Measurements from ENCODE around the gene KCNMA1. TPM values are rescaled to one million over a fixed set of nuclear protein-coding genes. Genes with fewer than 3 reads are reported as not detected.

KCNMA1 gene
- total and polyA plus RNA-seq, 2 donors from 2014 or later: 4.2 to 8.9 TPM

DNA sequence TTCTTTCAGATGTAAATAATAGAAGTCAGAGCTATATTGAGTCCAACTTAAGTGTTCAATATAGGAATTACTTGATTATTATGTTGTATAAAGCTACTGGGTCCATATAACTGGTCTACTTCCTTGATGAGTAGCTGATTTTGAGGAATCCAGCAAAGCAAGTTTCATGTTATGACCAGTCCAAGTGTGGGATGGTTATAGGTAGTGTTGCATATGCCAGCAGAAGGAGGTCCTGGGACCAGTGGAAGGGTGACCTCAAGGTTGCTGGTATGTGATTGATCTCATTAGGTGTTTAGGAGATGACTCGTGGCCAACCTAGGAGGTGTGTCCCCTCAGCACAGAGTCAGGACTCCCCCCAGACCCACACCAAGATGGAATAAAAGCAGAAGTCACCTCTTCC lies 551.5 kb downstream of the KCNMA1 start:
- Histone ChIP-seq H3K36me3 (ENCODE audit: control insufficient read depth in 2 of 3, insufficient read depth in 3 of 3, low read length in 3 of 3) (no peaks in the 10 kb centered on the region), H3K9ac (ENCODE audit: low read length in 3 of 3) (no peak overlapping the region), H3K4me1 (ENCODE audit: control insufficient read depth in 2 of 3, insufficient read depth in 2 of 3, low read depth in 1 of 3, low read length in 3 of 3) (no peaks in the 10 kb centered on the region), H3K4me3 (ENCODE audit: low read length in 3 of 3) (no peak overlapping the region), H3K27ac (ENCODE audit: low read depth in 2 of 2, low read length in 2 of 2) (no peak overlapping the region), H3K27me3 (ENCODE audit: control insufficient read depth, insufficient read depth, low read length) (no peaks in the 10 kb centered on the region), H3K9me3 (ENCODE audit: control insufficient read depth in 2 of 3, insufficient read depth in 1 of 3, low read length in 3 of 3) (no peaks in the 10 kb centered on the region)
- FAIRE-seq (no peak), DNase-seq (no peak)
- TF ChIP-seq, protein P1, sequence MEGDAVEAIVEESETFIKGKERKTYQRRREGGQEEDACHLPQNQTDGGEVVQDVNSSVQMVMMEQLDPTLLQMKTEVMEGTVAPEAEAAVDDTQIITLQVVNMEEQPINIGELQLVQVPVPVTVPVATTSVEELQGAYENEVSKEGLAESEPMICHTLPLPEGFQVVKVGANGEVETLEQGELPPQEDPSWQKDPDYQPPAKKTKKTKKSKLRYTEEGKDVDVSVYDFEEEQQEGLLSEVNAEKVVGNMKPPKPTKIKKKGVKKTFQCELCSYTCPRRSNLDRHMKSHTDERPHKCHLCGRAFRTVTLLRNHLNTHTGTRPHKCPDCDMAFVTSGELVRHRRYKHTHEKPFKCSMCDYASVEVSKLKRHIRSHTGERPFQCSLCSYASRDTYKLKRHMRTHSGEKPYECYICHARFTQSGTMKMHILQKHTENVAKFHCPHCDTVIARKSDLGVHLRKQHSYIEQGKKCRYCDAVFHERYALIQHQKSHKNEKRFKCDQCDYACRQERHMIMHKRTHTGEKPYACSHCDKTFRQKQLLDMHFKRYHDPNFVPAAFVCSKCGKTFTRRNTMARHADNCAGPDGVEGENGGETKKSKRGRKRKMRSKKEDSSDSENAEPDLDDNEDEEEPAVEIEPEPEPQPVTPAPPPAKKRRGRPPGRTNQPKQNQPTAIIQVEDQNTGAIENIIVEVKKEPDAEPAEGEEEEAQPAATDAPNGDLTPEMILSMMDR (IDR thresholded peaks at IDR 0.05; ENCODE audit: borderline replicate concordance, extremely low read depth, insufficient read depth): no peak
- intact Hi-C loops (cut with DNase I): no loop called here

DNA sequence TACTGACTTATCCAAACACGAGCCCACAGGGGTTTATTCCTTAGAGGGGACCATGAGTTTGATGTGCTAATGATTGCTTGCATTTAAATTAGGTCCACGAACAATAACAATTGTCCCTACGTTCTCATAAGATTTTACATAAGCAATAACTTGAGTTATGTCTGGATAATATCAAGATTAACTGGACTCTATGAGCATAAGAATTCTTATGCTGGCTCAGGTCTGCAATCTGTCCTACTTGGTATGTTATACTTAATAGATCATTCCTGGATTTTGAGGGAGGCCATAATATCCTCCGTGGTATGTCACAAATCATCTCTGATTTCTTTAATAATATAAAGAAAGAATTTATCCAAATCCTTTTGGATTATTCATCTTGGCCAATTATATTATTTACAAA lies 552.3 kb downstream of the KCNMA1 start:
- TF ChIP-seq, protein P1 (IDR thresholded peaks at IDR 0.05; ENCODE audit: borderline replicate concordance, extremely low read depth, insufficient read depth): no peak
- Histone ChIP-seq H3K27me3 (ENCODE audit: control insufficient read depth, insufficient read depth, low read length) (no peaks in the 10 kb centered on the region), H3K9me3 (ENCODE audit: control insufficient read depth in 2 of 3, insufficient read depth in 1 of 3, low read length in 3 of 3) (no peaks in the 10 kb centered on the region), H3K36me3 (ENCODE audit: control insufficient read depth in 2 of 3, insufficient read depth in 3 of 3, low read length in 3 of 3) (no peaks in the 10 kb centered on the region), H3K4me3 (ENCODE audit: low read length in 3 of 3) (no peak overlapping the region), H3K27ac (ENCODE audit: low read depth in 2 of 2, low read length in 2 of 2) (no peak overlapping the region), H3K9ac (ENCODE audit: low read length in 3 of 3) (no peak overlapping the region), H3K4me1 (ENCODE audit: control insufficient read depth in 2 of 3, insufficient read depth in 2 of 3, low read depth in 1 of 3, low read length in 3 of 3) (no peaks in the 10 kb centered on the region)
- no peak for FAIRE-seq
- intact Hi-C loops (cut with DNase I): no loop called here
- no peak for DNase-seq

DNA sequence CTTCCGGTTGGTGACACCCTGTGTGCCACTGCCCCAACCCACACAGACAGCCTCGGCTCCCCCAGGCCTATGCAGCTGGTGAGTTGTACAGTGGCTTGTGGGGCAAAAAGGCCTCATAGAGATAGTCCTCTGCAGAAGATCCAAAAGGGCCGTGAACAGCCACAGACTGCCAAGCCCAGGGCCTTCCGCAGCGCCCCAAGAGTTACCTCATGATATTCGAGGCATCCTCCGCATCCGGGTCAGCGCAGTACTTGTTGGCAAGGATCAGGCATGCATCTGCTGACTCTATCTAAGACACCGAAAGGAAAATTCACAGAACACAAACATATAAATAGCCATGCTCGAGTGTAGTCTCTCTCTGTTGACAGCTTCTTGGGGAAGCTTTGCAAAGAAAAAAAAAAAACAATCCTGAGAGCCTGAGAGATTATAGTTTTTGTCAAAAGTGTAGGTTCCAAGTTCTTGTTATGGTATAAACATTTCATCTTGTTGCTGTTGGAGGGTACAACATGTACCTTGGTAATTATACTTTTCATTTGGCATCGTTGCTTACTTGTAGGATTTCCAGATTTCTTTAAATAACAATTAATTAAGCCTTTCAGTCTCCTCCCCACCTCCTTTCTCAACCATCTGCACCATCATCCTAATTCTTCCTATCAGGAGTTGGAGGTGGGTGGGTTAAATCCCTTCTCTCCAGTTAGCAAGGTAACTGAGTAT lies 553.0 kb downstream of the KCNMA1 start:
- H3K36me3 ChIP-seq (ENCODE audit: control insufficient read depth in 2 of 3, insufficient read depth in 3 of 3, low read length in 3 of 3): no peaks in the 10 kb centered on the region
- intact Hi-C loops (cut with DNase I): no loop called here
- DNase-seq: no peak
- no peak for FAIRE-seq
- no peaks in the 10 kb centered on the region for H3K9me3 ChIP-seq (ENCODE audit: control insufficient read depth in 2 of 3, insufficient read depth in 1 of 3, low read length in 3 of 3)
- no peak overlapping the region for H3K27ac ChIP-seq (ENCODE audit: low read depth in 2 of 2, low read length in 2 of 2)
- H3K9ac ChIP-seq (ENCODE audit: low read length in 3 of 3): no peak overlapping the region
- H3K4me1 ChIP-seq (ENCODE audit: control insufficient read depth in 2 of 3, insufficient read depth in 2 of 3, low read depth in 1 of 3, low read length in 3 of 3): no peaks in the 10 kb centered on the region
- H3K4me3 ChIP-seq (ENCODE audit: low read length in 3 of 3): no peak overlapping the region
- no peaks in the 10 kb centered on the region for H3K27me3 ChIP-seq (ENCODE audit: control insufficient read depth, insufficient read depth, low read length)
- TF ChIP-seq, protein P1 (IDR thresholded peaks at IDR 0.05; ENCODE audit: borderline replicate concordance, extremely low read depth, insufficient read depth): no peak

All from kidney (tissue), 14 donors.